HepG2 (cell line): Measurements from ENCODE around the gene SASH1. TPM values are rescaled to one million over a fixed set of nuclear protein-coding genes. Genes with fewer than 3 reads are reported as not detected.

ENCODE experiments used
- ATAC-seq: fragments of 200-7000 bp; cut with Tn5 transposase; 3 replicates; pipeline ENCODE4 v1.9.1; 2020; ENCODE audit warnings: mild to moderate bottlenecking, moderate library complexity
- BruUV-seq: library from RNA; stranded (reverse); fragments of 400-500 nt; replicated peaks from 2 replicates; lab custom pipeline; 2021; lab: Mats Ljungman, UMichigan
- CTCF ChIA-PET: fragments of 300-600 bp; formaldehyde crosslinking; extraction: SDS; loops from one replicate; lab custom pipeline; 2021; ENCODE audit warnings: low total read pairs, inconsistent platforms, low intra/inter-chr PET ratio; lab: Yijun Ruan, JAX
- POLR2A ChIA-PET: fragments of 350-600 bp; sonication (Branson Sonifier 250); formaldehyde crosslinking; loops from one replicate; lab custom pipeline; 2020; ENCODE audit warnings: antibody characterized with exemption, inconsistent platforms; lab: Yijun Ruan, JAX
- DNase-seq: peaks from one replicate; pipeline ENCODE4 v3.0.0-alpha.2; 2015; ENCODE audit warnings: low spot score
- FAIRE-seq: peaks from 3 replicates; lab custom pipeline; 2011; peaks lifted over from hg19 to GRCh38; lab: Jason Lieb, UNC
- H2AFZ ChIP-seq: one replicate; pipeline ENCODE4 v1.6.1; 2011; ENCODE audit warnings: low read length, inconsistent platforms
- H3K27ac ChIP-seq: fragments of 300-600 bp; 3 replicates; pipeline ENCODE4 v1.8.0; 2011; ENCODE audit warnings: mixed run types, mild to moderate bottlenecking, mixed read lengths, low read length, inconsistent platforms; ENCODE audit not compliant: insufficient read depth; ENCODE audit errors: extremely low read length
- H3K27me3 ChIP-seq, 2 experiments: fragments of 200-600 bp in 1 of 2; 2 replicates in 1 of 2; 3 replicates in 1 of 2; pipeline versions ENCODE4 v1.6.0 to v1.8.0; 2011; ENCODE audit warnings: low read length in 2 of 2, mild to moderate bottlenecking in 2 of 2, moderate library complexity in 2 of 2, inconsistent platforms in 1 of 2; ENCODE audit not compliant: insufficient read depth in 2 of 2, control insufficient read depth in 1 of 2
- H3K36me3 ChIP-seq, 2 experiments: fragments of 200-600 bp in 1 of 2; replicated peaks in 1 of 2; 2 replicates in 1 of 2; 3 replicates in 1 of 2; pipeline versions ENCODE4 v1.5.1 to v1.8.0; 2011; ENCODE audit warnings: low read length in 2 of 2, inconsistent platforms in 1 of 2; ENCODE audit not compliant: insufficient read depth in 2 of 2, control insufficient read depth in 1 of 2
- H3K4me1 ChIP-seq: 2 replicates; pipeline ENCODE4 v1.5.1; 2012; ENCODE audit warnings: low read length, inconsistent platforms; ENCODE audit not compliant: insufficient read depth
- H3K4me2 ChIP-seq: 2 replicates; pipeline ENCODE4 v1.6.0; 2011; ENCODE audit warnings: low read depth, low read length, inconsistent platforms
- H3K4me3 ChIP-seq, 3 experiments: fragments of 200-600 bp in 1 of 3; sonication (generic), shearing (Covaris generic) in 1 of 3; replicated peaks in 1 of 3; 2 replicates each; pipeline ENCODE4 v1.5.1; 2011 to 2016; ENCODE audit warnings: low read length in 3 of 3, inconsistent platforms in 2 of 3, low read depth in 2 of 3, mild to moderate bottlenecking in 2 of 3, control low read depth in 1 of 3, mixed read lengths in 1 of 3; ENCODE audit not compliant: insufficient read depth in 1 of 3
- H3K79me2 ChIP-seq: one replicate; pipeline ENCODE4 v1.6.1; 2011; ENCODE audit warnings: low read length, inconsistent platforms; ENCODE audit not compliant: insufficient read depth
- H3K9ac ChIP-seq: 2 replicates; pipeline ENCODE4 v1.6.0; 2011; ENCODE audit warnings: mild to moderate bottlenecking, low read depth, low read length, inconsistent platforms; ENCODE audit not compliant: insufficient read depth
- H3K9me3 ChIP-seq: 2 replicates; pipeline ENCODE4 v1.5.1; 2012; ENCODE audit warnings: mild to moderate bottlenecking, low read length
- H4K20me1 ChIP-seq: 2 replicates; pipeline ENCODE4 v1.6.0; 2011; ENCODE audit warnings: inconsistent platforms, mild to moderate bottlenecking, low read length, moderate library complexity; ENCODE audit not compliant: insufficient read depth
- EEA1 ChIP-seq: sonication (generic); formaldehyde crosslinking; IDR thresholded peaks from 2 replicates; pipeline ENCODE4 v1.5.1; 2020; ENCODE audit warnings: mild to moderate bottlenecking, missing genetic modification reagents, borderline replicate concordance
- PAXIP1 ChIP-seq: sonication (generic); formaldehyde crosslinking; conservative IDR thresholded peaks from 2 replicates; pipeline ENCODE4 v1.4.0; 2020; ENCODE audit warnings: mild to moderate bottlenecking, missing genetic modification reagents, moderate library complexity
- TEAD2 ChIP-seq: sonication (generic); formaldehyde crosslinking; IDR thresholded peaks from 2 replicates; pipeline ENCODE4 v1.9.0; 2021; ENCODE audit warnings: missing genetic modification reagents
- ZKSCAN5 ChIP-seq: sonication (generic); formaldehyde crosslinking; IDR thresholded peaks from 2 replicates; pipeline ENCODE4 v1.5.1; 2020; ENCODE audit warnings: mild to moderate bottlenecking, missing genetic modification reagents
- ZNF20 ChIP-seq: sonication (generic); formaldehyde crosslinking; IDR thresholded peaks from 2 replicates; pipeline ENCODE4 v1.4.0; 2020; ENCODE audit warnings: mild to moderate bottlenecking, moderate library complexity, missing genetic modification reagents
- ZNF747 ChIP-seq: sonication (generic); formaldehyde crosslinking; IDR thresholded peaks from 2 replicates; pipeline ENCODE4 v1.8.1; 2023; ENCODE audit warnings: missing genetic modification reagents, mild to moderate bottlenecking, borderline replicate concordance
- ZSCAN12 ChIP-seq: sonication (generic); formaldehyde crosslinking; IDR thresholded peaks from 2 replicates; pipeline ENCODE4 v1.9.0; 2021; ENCODE audit warnings: mild to moderate bottlenecking, missing genetic modification reagents
- WGBS: methylation state at CpG from one replicate; pipeline ENCODE4 v1.1.6; 2017; ENCODE audit warnings: low lambda C conversion rate; 5-methylcytosine and 5-hydroxymethylcytosine counted together
- in situ Hi-C: cut with HindIII; loops from 2 replicates; pipeline ENCODE4 v1.10.0; 2017; ENCODE audit warnings: low pct_unique_long_range_greater_than_20kb; ENCODE audit not compliant: extremely low pct_ligation_motif_present
- intact Hi-C: fragments of 100-400 bp; cut with micrococcal nuclease; formaldehyde crosslinking; loops from one replicate; pipeline ENCODE4 v1.10.0; 2022; ENCODE audit not compliant: unreplicated experiment
- polyA plus RNA-seq, 8 experiments: library from polyadenylated mRNA; depleted of rRNA in 3 of 8; stranded (reverse) in 7 of 8; unstranded in 1 of 8; fragments of >200 nt; fragmentation: Illumina TruSeq in 4 of 8; extraction: Trizol in 4 of 8; gene quantifications; 2 replicates each; pipeline versions ENCODE4 v1.2.1 to v1.2.3, GENCODE V29; 2011 to 2016; ENCODE audit warnings: low read depth in 4 of 8, missing spikeins in 1 of 8, mixed read lengths in 1 of 8; ENCODE audit not compliant: insufficient read depth in 1 of 8
- total RNA-seq, 5 experiments: library from RNA; depleted of rRNA; stranded (reverse); fragments of >200 nt; fragmentation: Illumina TruSeq; extraction: Trizol; gene quantifications; 2 replicates each; pipeline ENCODE4 v1.2.3, GENCODE V29; 2016; ENCODE audit warnings: low read depth in 1 of 5

Gene SASH1
- total and polyA plus RNA-seq, 2 of the 13 experiments (the other 11 are each of a cell fraction or from before 2014, with no cell fraction given) = 7.5 to 8.2 TPM

- POLR2A ChIA-PET = no interaction called here
- 96% methylated on average over 9 of the region's 9 CpGs for WGBS
- no peak overlapping the region for H3K27ac ChIP-seq
- ATAC-seq = no peak
- in situ Hi-C loops = no loop called here
- no peak overlapping the region for H3K9ac ChIP-seq
- peaks cover 5 to 42% of the 10 kb centered on the region in 2 experiments; a peak in 4 of 5 replicates for H3K36me3 ChIP-seq
- CTCF ChIA-PET = no interaction called here
- H3K4me3 ChIP-seq = no peak overlapping the region
- no peaks in the 10 kb centered on the region for H3K4me1 ChIP-seq
- H2AFZ ChIP-seq = no peak overlapping the region
- H3K27me3 ChIP-seq = no peaks in the 10 kb centered on the region
- H4K20me1 ChIP-seq = no peaks in the 10 kb centered on the region
- no peaks in the 10 kb centered on the region for H3K9me3 ChIP-seq
- no peak for FAIRE-seq
- TF ChIP-seq ZNF747 (CRISPR knock-in tag) = no peak
- no peak for TF ChIP-seq ZKSCAN5 (CRISPR knock-in tag)
- BruUV-seq = no TSS peak
- intact Hi-C loops = loop anchor here (10.0 kb wide), 1 partner anchor 1077 kb away; no protein-coding TSS in a partner anchor
- no peak overlapping the region for H3K4me2 ChIP-seq
- DNase-seq = no peak
- no peaks in the 10 kb centered on the region for H3K79me2 ChIP-seq
These were observed 129.1 kb downstream of the SASH1 start for GRCh38 chr6:148471624-148472159.

GRCh38 chr6:148472171-148473105 lies 129.8 kb downstream of the SASH1 start:
- H3K36me3 ChIP-seq = peaks cover 5 to 42% of the 10 kb centered on the region in 2 experiments; a peak in 4 of 5 replicates
- CTCF ChIA-PET = no interaction called here
- H2AFZ ChIP-seq = no peak overlapping the region
- H3K27ac ChIP-seq = no peak overlapping the region
- intact Hi-C loops (loop anchor here (10.0 kb wide), 1 partner anchor 1078 kb away; no protein-coding TSS in a partner anchor), in situ Hi-C loops (no loop called here)
- no peak overlapping the region for H3K4me2 ChIP-seq
- BruUV-seq = no TSS peak
- DNase-seq (no peak), ATAC-seq (no peak), FAIRE-seq (no peak)
- H4K20me1 ChIP-seq = no peaks in the 10 kb centered on the region
- H3K4me3 ChIP-seq = no peak overlapping the region
- H3K4me1 ChIP-seq = no peaks in the 10 kb centered on the region
- POLR2A ChIA-PET = no interaction called here
- no peak overlapping the region for H3K9ac ChIP-seq
- H3K79me2 ChIP-seq = no peaks in the 10 kb centered on the region
- no peaks in the 10 kb centered on the region for H3K27me3 ChIP-seq
- WGBS = 97% methylated on average over 12 of the region's 12 CpGs
- TF ChIP-seq PAXIP1 = no peak
- no peak for TF ChIP-seq EEA1 (CRISPR knock-in tag)
- TF ChIP-seq ZSCAN12 (CRISPR knock-in tag) = no peak
- no peak for TF ChIP-seq TEAD2 (CRISPR knock-in tag)
- TF ChIP-seq ZNF20 (CRISPR knock-in tag) = no peak
- H3K9me3 ChIP-seq = no peaks in the 10 kb centered on the region
